H1 (cell line): ENCODE results near the gene CCDC8. TPM values are rescaled to one million over a fixed set of nuclear protein-coding genes. Genes with fewer than 3 reads are reported as not detected.

Experiments
- ASH2L ChIP-seq: fragments of 200-600, 300-600 bp; sonication (generic); IDR thresholded peaks from one replicate; pipeline ENCODE4 v1.7.1; 2017; ENCODE audit warnings: low read length
- BCL11A ChIP-seq, 2 experiments: IDR thresholded peaks; one replicate each; pipeline ENCODE4 v1.6.1; 2011; ENCODE audit warnings: low read depth in 2 of 2, low read length in 2 of 2, mild to moderate bottlenecking in 2 of 2
- CBX5 ChIP-seq: fragments of 300-800, 300-1000 bp; sonication (generic); IDR thresholded peaks from 2 replicates; pipeline ENCODE4 v1.7.1; 2016; ENCODE audit warnings: antibody characterized with exemption, low read length, low read depth
- CHD1 ChIP-seq: IDR thresholded peaks from 2 replicates; pipeline ENCODE4 v1.6.1; 2012; ENCODE audit warnings: low read depth, low read length, improper control_type of control experiment
- CHD2 ChIP-seq: IDR thresholded peaks from 2 replicates; pipeline ENCODE4 v1.6.1; 2012; ENCODE audit warnings: low read length, improper control_type of control experiment
- CREB1 ChIP-seq: IDR thresholded peaks from 2 replicates; pipeline ENCODE4 v1.6.1; 2012; ENCODE audit warnings: inconsistent platforms
- JUND ChIP-seq: IDR thresholded peaks from 2 replicates; pipeline ENCODE4 v1.6.1; 2011; ENCODE audit warnings: mild to moderate bottlenecking, improper control_type of control experiment, low read length
- KDM1A ChIP-seq: fragments of 200-600, 300-600 bp; sonication (generic); IDR thresholded peaks from 2 replicates; pipeline ENCODE4 v1.7.1; 2016; ENCODE audit warnings: mild to moderate bottlenecking, low read length, borderline replicate concordance
- NRF1 ChIP-seq: IDR thresholded peaks from 2 replicates; pipeline ENCODE4 v1.6.1; 2011; ENCODE audit warnings: mild to moderate bottlenecking, low read depth, low read length, improper control_type of control experiment
- PHF8 ChIP-seq: fragments of 200-600 bp; sonication (generic); conservative IDR thresholded peaks from 2 replicates; pipeline ENCODE4 v1.7.1; 2012; ENCODE audit warnings: low read depth, mild to moderate bottlenecking, inconsistent platforms, low read length, moderate library complexity
- POLR2A ChIP-seq, 2 experiments: IDR thresholded peaks; 1 replicate in 1 of 2; 2 replicates in 1 of 2; pipeline ENCODE4 v1.6.1; 2011; ENCODE audit warnings: low read depth in 2 of 2, low read length in 2 of 2, mild to moderate bottlenecking in 2 of 2; ENCODE audit errors: control extremely low read depth in 1 of 2
- POLR2AphosphoS5 ChIP-seq: IDR thresholded peaks from 2 replicates; pipeline ENCODE4 v1.6.1; 2011; ENCODE audit warnings: low read depth, low read length
- POU5F1 ChIP-seq: IDR thresholded peaks from 2 replicates; pipeline ENCODE4 v1.6.1; 2011; ENCODE audit warnings: low read depth, mild to moderate bottlenecking, low read length, moderate library complexity
- RNF2 ChIP-seq: fragments of 200-900, 300-1000 bp; sonication (generic); IDR thresholded peaks from 2 replicates; pipeline ENCODE4 v1.7.1; 2016; ENCODE audit warnings: borderline replicate concordance, low read depth, mild to moderate bottlenecking, antibody characterized with exemption, low read length; ENCODE audit not compliant: poor library complexity, severe bottlenecking; ENCODE audit errors: missing control alignments
- SAP30 ChIP-seq: fragments of 300-600 bp; sonication (generic); IDR thresholded peaks from 2 replicates; pipeline ENCODE4 v1.7.1; 2012; ENCODE audit warnings: low read length, moderate library complexity, mild to moderate bottlenecking, inconsistent platforms; ENCODE audit not compliant: insufficient read depth, insufficient replicate concordance
- SIN3A ChIP-seq, 2 experiments: IDR thresholded peaks in 1 of 2; conservative IDR thresholded peaks in 1 of 2; 2 replicates each; pipeline ENCODE4 v1.6.1; 2011 to 2012; ENCODE audit warnings: low read length in 2 of 2, improper control_type of control experiment in 1 of 2, low read depth in 1 of 2, mild to moderate bottlenecking in 1 of 2
- SIX5 ChIP-seq: IDR thresholded peaks from 2 replicates; pipeline ENCODE4 v1.6.1; 2011; ENCODE audit warnings: mild to moderate bottlenecking, low read depth, low read length
- SP1 ChIP-seq: IDR thresholded peaks from 2 replicates; pipeline ENCODE4 v1.6.1; 2011; ENCODE audit warnings: low read depth, low read length
- SP4 ChIP-seq: IDR thresholded peaks from 2 replicates; pipeline ENCODE4 v1.6.1; 2012; ENCODE audit warnings: low read length, inconsistent platforms
- TAF1 ChIP-seq: IDR thresholded peaks from 2 replicates; pipeline ENCODE4 v1.6.1; 2011; ENCODE audit warnings: mild to moderate bottlenecking, low read depth, low read length
- TBP ChIP-seq: IDR thresholded peaks from 2 replicates; pipeline ENCODE4 v1.6.1; 2011; ENCODE audit warnings: low read depth, low read length, improper control_type of control experiment
- YY1 ChIP-seq: IDR thresholded peaks from 2 replicates; pipeline ENCODE4 v1.6.1; 2011; ENCODE audit warnings: low read depth, mild to moderate bottlenecking, low read length
- ZNF274 ChIP-seq: IDR thresholded peaks from 2 replicates; pipeline ENCODE4 v1.7.0; 2012; ENCODE audit warnings: low read length, borderline replicate concordance; ENCODE audit errors: extremely low read depth
- polyA plus RNA-seq, 7 experiments: library from polyadenylated mRNA; depleted of rRNA in 3 of 7; stranded (reverse) in 5 of 7; unstranded in 2 of 7; fragments of >200 nt in 5 of 7; fragments of 200-250 nt in 2 of 7; gene quantifications; 1 replicate in 5 of 7; 2 replicates in 1 of 7; 4 replicates in 1 of 7; pipeline versions ENCODE4 v1.2.1 to v1.2.3, GENCODE V29; 2011 to 2013; ENCODE audit warnings: missing spikeins in 2 of 7, mixed read lengths in 2 of 7
- total RNA-seq: library from RNA; stranded (reverse); fragmentation: NEBNext Ultra II Directional; extraction: Animal tissue kit (Norgen Biotek cat#: 25700); gene quantifications from 2 replicates; pipeline ENCODE4 v1.2.1, GENCODE V29; 2021
- TF ChIP-seq, protein P1 (sequence below): IDR thresholded peaks from 2 replicates; pipeline ENCODE4 v1.6.1; 2012; ENCODE audit warnings: low read length, inconsistent platforms

Gene CCDC8
- total and polyA plus RNA-seq, 2 of the 8 experiments (the other 6 are each of a cell fraction or from before 2014, with no cell fraction given): 4.9 to 13.6 TPM

DNA sequence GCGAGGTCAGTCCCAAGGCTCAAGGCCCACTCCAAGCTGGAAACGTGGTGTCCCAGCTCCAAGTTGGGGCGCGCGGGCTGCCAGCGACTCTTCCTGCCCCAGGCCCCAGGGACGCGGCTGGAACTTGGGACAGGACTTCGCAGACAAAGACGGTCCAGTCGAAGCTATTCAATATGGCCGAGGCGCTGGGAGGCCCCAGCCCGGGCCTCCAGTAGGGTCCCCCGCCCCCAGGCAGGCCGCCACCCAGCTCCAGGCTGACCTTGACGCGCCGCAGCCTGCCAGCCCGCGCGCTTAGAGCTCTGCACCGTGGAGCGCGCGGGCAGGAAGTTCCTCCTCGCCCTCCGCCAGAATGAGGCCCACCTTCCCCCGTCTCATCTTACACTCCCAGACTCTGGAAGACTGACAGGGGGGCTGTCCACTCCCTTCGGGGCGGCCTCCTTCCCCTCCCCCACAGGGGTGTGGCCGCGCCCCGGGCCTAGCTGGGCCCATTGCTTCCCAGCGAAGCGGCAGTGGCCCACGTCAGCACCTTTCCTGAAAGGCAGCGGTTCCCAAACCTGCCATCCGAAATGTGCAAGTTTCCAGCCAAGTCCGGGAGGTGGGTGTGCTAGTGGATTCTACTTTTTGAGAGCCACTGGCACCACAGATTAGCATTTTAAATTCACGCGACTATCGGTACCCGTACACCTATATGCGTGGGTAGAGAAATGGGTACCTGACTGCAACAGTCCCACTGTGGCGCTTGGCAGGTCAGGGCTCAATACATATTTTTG, at the start of gene CCDC8 (continued):
- TF ChIP-seq SAP30 (no peak), CBX5 (no peak), TBP (peak; percentile 81; the same call in 1 of the 2 replicates), PHF8 (peak; percentile 60), POU5F1 (no peak), CHD2 (peak; percentile 81), YY1 (peak; percentile 83; the same call in 1 of the 2 replicates), SIN3A (conservative IDR thresholded peaks at IDR 0.05 in 1 of 2, IDR thresholded peaks at IDR 0.05 in 1 of 2; ENCODE audit: low read depth in 1 of 2, low read length in 2 of 2) (peak; percentile 64 to 85; a peak in 2 of 4 replicates), CREB1 (peak; percentile 44), POLR2A (IDR thresholded peaks at IDR 0.05; ENCODE audit: control extremely low read depth in 1 of 2, low read depth in 2 of 2, low read length in 2 of 2) (peak in 1 of 2 experiments; percentile 73; a peak in 2 of 3 replicates), SIX5 (0 out of 2 replicates have a peak, but pooled peaks have one; percentile 12), KDM1A (no peak), JUND (no peak), BCL11A (IDR thresholded peaks at IDR 0.05; ENCODE audit: low read depth in 2 of 2, low read length in 2 of 2) (no peak), POLR2AphosphoS5 (peak; percentile 65; the same call in 1 of the 2 replicates), ZNF274 (no peak), CHD1 (no peak), TAF1 (peak; percentile 82), ASH2L (peak; percentile 73), NRF1 (no peak), SP4 (no peak), RNF2 (no peak), SP1 (peak; percentile 91)
- TF ChIP-seq, protein P1, sequence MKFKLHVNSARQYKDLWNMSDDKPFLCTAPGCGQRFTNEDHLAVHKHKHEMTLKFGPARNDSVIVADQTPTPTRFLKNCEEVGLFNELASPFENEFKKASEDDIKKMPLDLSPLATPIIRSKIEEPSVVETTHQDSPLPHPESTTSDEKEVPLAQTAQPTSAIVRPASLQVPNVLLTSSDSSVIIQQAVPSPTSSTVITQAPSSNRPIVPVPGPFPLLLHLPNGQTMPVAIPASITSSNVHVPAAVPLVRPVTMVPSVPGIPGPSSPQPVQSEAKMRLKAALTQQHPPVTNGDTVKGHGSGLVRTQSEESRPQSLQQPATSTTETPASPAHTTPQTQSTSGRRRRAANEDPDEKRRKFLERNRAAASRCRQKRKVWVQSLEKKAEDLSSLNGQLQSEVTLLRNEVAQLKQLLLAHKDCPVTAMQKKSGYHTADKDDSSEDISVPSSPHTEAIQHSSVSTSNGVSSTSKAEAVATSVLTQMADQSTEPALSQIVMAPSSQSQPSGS: no peak
